MM.1S (cell line): ENCODE results near the gene TNIK.

Source experiments
- DNase-seq: peaks from one replicate; pipeline ENCODE4 v3.0.0-alpha.2; 2015
- H2AFZ ChIP-seq: fragments of 300-600 bp; sonication (generic); 2 replicates; pipeline ENCODE4 v1.6.0; 2016; ENCODE audit warnings: antibody characterized with exemption, low read length
- H3F3A ChIP-seq: fragments of 300-600 bp; sonication (generic); 2 replicates; pipeline ENCODE4 v1.6.1; 2016; ENCODE audit warnings: mild to moderate bottlenecking, antibody characterized with exemption, low read length, moderate library complexity, mixed read lengths; ENCODE audit not compliant: insufficient read depth
- H3K27ac ChIP-seq: fragments of 300-600 bp; sonication (generic); 2 replicates; pipeline ENCODE4 v1.5.1; 2016; ENCODE audit warnings: mild to moderate bottlenecking, low read length
- H3K27me3 ChIP-seq: fragments of 300-600 bp; sonication (generic); replicated peaks from 2 replicates; pipeline ENCODE4 v1.6.0; 2016; ENCODE audit warnings: low read length; ENCODE audit not compliant: insufficient read depth
- H3K36me3 ChIP-seq: fragments of 300-600 bp; sonication (generic); replicated peaks from 2 replicates; pipeline ENCODE4 v1.6.1; 2016; ENCODE audit warnings: mild to moderate bottlenecking, low read length, mixed read lengths; ENCODE audit not compliant: insufficient read depth
- H3K4me1 ChIP-seq: fragments of 300-600 bp; sonication (generic); 2 replicates; pipeline ENCODE4 v1.6.1; 2016; ENCODE audit warnings: low read length, mixed read lengths
- H3K4me2 ChIP-seq: fragments of 300-600 bp; sonication (generic); 2 replicates; pipeline ENCODE4 v1.6.0; 2016; ENCODE audit warnings: low read depth, low read length
- H3K4me3 ChIP-seq: fragments of 300-600 bp; sonication (generic); 2 replicates; pipeline ENCODE4 v1.5.1; 2016; ENCODE audit warnings: low read length, mixed read lengths
- H3K79me2 ChIP-seq: fragments of 300-600 bp; sonication (generic); 2 replicates; pipeline ENCODE4 v1.6.1; 2016; ENCODE audit warnings: mixed run types, low read length, mixed read lengths
- H3K9ac ChIP-seq: fragments of 300-600 bp; sonication (generic); 2 replicates; pipeline ENCODE4 v1.6.1; 2016; ENCODE audit warnings: low read length, mixed read lengths
- H3K9me2 ChIP-seq: fragments of 300-600 bp; sonication (generic); replicated peaks from 2 replicates; pipeline ENCODE4 v1.6.1; 2016; ENCODE audit warnings: mild to moderate bottlenecking, low read length, mixed read lengths; ENCODE audit not compliant: insufficient read depth
- H3K9me3 ChIP-seq: fragments of 300-600 bp; sonication (generic); replicated peaks from 2 replicates; pipeline ENCODE4 v1.6.1; 2016; ENCODE audit warnings: mild to moderate bottlenecking, low read length, mixed read lengths; ENCODE audit not compliant: insufficient read depth
- H4K20me1 ChIP-seq: fragments of 300-600 bp; sonication (generic); 2 replicates; pipeline ENCODE4 v1.6.1; 2016; ENCODE audit warnings: mild to moderate bottlenecking, low read length, moderate library complexity, mixed read lengths; ENCODE audit not compliant: insufficient read depth
- CTCF ChIP-seq: fragments of 300-600 bp; sonication (generic); IDR thresholded peaks from 2 replicates; pipeline ENCODE4 v1.5.1; 2016; ENCODE audit warnings: antibody characterized with exemption, low read length, mixed read lengths
- EZH2 ChIP-seq: fragments of 300-600 bp; sonication (generic); optimal IDR thresholded peaks from 2 replicates; pipeline ENCODE3; 2017; ENCODE audit warnings: low read depth, mild to moderate bottlenecking, antibody characterized with exemption, low read length, mixed read lengths
- EZH2phosphoT487 ChIP-seq: fragments of 300-600 bp; sonication (generic); IDR thresholded peaks from 2 replicates; pipeline ENCODE4 v1.6.1; 2018; ENCODE audit warnings: antibody characterized with exemption, low read length

The TNIK gene

GRCh38 chr3:171231361-171231760 lies 228.8 kb downstream of the TNIK start:
- H3K36me3 ChIP-seq: no peaks in the 10 kb centered on the region
- no peaks in the 10 kb centered on the region for H3K9me2 ChIP-seq
- DNase-seq: no peak
- no peak overlapping the region for H3K4me3 ChIP-seq
- H3K27ac ChIP-seq: no peak overlapping the region
- no peaks in the 10 kb centered on the region for H3K79me2 ChIP-seq
- H3K4me1 ChIP-seq: no peaks in the 10 kb centered on the region
- H3K27me3 ChIP-seq: no peaks in the 10 kb centered on the region
- H3K9ac ChIP-seq: no peak overlapping the region
- no peak overlapping the region for H3K4me2 ChIP-seq
- H3K9me3 ChIP-seq: no peaks in the 10 kb centered on the region
- no peak overlapping the region for H2AFZ ChIP-seq
- no peaks in the 10 kb centered on the region for H4K20me1 ChIP-seq
- TF ChIP-seq EZH2 (no peak), EZH2phosphoT487 (no peak), CTCF (no peak)
- H3F3A ChIP-seq: no peaks in the 10 kb centered on the region

- no peaks in the 10 kb centered on the region for H3K79me2 ChIP-seq
- no peak for DNase-seq
- no peak for TF ChIP-seq EZH2
- no peak for TF ChIP-seq EZH2phosphoT487
- no peak for TF ChIP-seq CTCF
- H3K9me2 ChIP-seq: no peaks in the 10 kb centered on the region
- H3K9me3 ChIP-seq: no peaks in the 10 kb centered on the region
- H3K36me3 ChIP-seq: no peaks in the 10 kb centered on the region
- H2AFZ ChIP-seq: no peak overlapping the region
- H3F3A ChIP-seq: no peaks in the 10 kb centered on the region
- H3K4me2 ChIP-seq: no peak overlapping the region
- H3K9ac ChIP-seq: no peak overlapping the region
- H3K4me3 ChIP-seq: no peak overlapping the region
- no peaks in the 10 kb centered on the region for H3K27me3 ChIP-seq
- H3K4me1 ChIP-seq: peaks cover 3% of the 10 kb centered on the region
- H4K20me1 ChIP-seq: no peaks in the 10 kb centered on the region
- H3K27ac ChIP-seq: no peak overlapping the region
Measured at GRCh38 chr3:171230865-171231264, 229.3 kb downstream of the TNIK start.

- H4K20me1 ChIP-seq: no peaks in the 10 kb centered on the region
- H3K9me3 ChIP-seq: no peaks in the 10 kb centered on the region
- H3K36me3 ChIP-seq: no peaks in the 10 kb centered on the region
- peaks cover 20% of the 10 kb centered on the region for H3K4me1 ChIP-seq
- H3K27me3 ChIP-seq: no peaks in the 10 kb centered on the region
- no peak overlapping the region for H3K4me3 ChIP-seq
- no peaks in the 10 kb centered on the region for H3K9me2 ChIP-seq
- TF ChIP-seq EZH2phosphoT487 (no peak), EZH2 (no peak), CTCF (no peak)
- no peak for DNase-seq
- H3K27ac ChIP-seq: no peak overlapping the region
- H3F3A ChIP-seq: peaks cover 4% of the 10 kb centered on the region; the same call in 1 of the 2 replicates
- no peak overlapping the region for H3K4me2 ChIP-seq
- H3K9ac ChIP-seq: no peak overlapping the region
- no peaks in the 10 kb centered on the region for H3K79me2 ChIP-seq
- no peak overlapping the region for H2AFZ ChIP-seq
Measured at GRCh38 chr3:171229173-171229572, 231.0 kb downstream of the TNIK start.
